ENCODE results near the gene DUOXA2. TPM values are rescaled to one million over a fixed set of nuclear protein-coding genes. Genes with fewer than 3 reads are reported as not detected.

DUOXA2 gene
- total and polyA plus RNA-seq, 2 experiments from 2014 or later = not detected

DNA sequence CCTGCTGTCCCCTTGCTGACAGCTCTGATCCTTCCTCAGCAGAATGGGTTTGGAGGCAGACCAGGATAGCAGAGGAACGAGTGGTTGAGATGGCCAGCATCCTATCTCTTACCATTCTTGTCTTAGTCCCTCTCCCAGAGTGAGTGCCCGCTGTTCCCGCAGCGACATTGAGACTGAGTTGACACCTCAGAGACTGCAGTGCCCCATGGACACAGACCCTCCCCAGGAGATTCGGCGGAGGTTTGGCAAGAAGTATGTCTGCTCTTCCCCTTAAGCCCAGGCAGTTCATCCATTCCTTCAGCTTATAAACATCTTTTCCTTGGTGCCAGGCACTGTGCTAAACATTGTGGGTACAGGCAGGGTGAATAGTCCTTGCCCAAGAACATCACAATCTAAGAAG, 36.9 kb downstream of the DUOXA2 start:
- no peaks in the 10 kb centered on the region for H3K36me3 ChIP-seq (ENCODE audit: insufficient read depth)
- no peak overlapping the region for H3K27ac ChIP-seq (ENCODE audit: low read depth)
- Mint-ChIP-seq H3K27me3 (ENCODE audit: insufficient read depth, low read depth, poor library complexity) (peaks cover 2% of the 10 kb centered on the region), H3K9me3 (no peaks in the 10 kb centered on the region), H3K27ac (no peak overlapping the region), H3K4me3 (no peak overlapping the region), H3K36me3 (ENCODE audit: low read depth) (no peaks in the 10 kb centered on the region), H3K4me1 (peaks cover 5% of the 10 kb centered on the region; the same call in 1 of the 3 replicates)
- no peaks in the 10 kb centered on the region for H3K79me2 ChIP-seq (replicated peaks; ENCODE audit: insufficient read depth)
- no peaks in the 10 kb centered on the region for H4K20me1 ChIP-seq (replicated peaks; ENCODE audit: insufficient read depth)
- DNase-seq (ENCODE audit: low spot score) = no peak
- no peak for ATAC-seq
- no peak overlapping the region for H2AFZ ChIP-seq
- no peaks in the 10 kb centered on the region for H3K4me1 ChIP-seq (ENCODE audit: insufficient read depth)
- H3K4me3 ChIP-seq = no peak overlapping the region
- H3F3A ChIP-seq (replicated peaks; ENCODE audit: low read depth) = no peaks in the 10 kb centered on the region
- H3K4me2 ChIP-seq = no peak overlapping the region
- no peaks in the 10 kb centered on the region for H3K9me2 ChIP-seq (ENCODE audit: insufficient read depth)
- TF ChIP-seq CREB1 (CRISPR knock-in tag; IDR thresholded peaks at IDR 0.05; ENCODE audit: low read depth) (no peak), ZNF114 (CRISPR knock-in tag; IDR thresholded peaks at IDR 0.05) (no peak), EZH2 (IDR thresholded peaks at IDR 0.05; ENCODE audit: low read depth, unreplicated experiment) (no peak), EZH2phosphoT487 (IDR thresholded peaks at IDR 0.05; ENCODE audit: unreplicated experiment) (no peak), ZNF331 (CRISPR knock-in tag; IDR thresholded peaks at IDR 0.05; ENCODE audit: low read depth) (no peak), JUNB (IDR thresholded peaks at IDR 0.05; ENCODE audit: unreplicated experiment) (no peak), NANOG (IDR thresholded peaks at IDR 0.05; ENCODE audit: borderline replicate concordance) (no peak), STAT1 (IDR thresholded peaks at IDR 0.05; ENCODE audit: unreplicated experiment) (no peak), POLR2AphosphoS5 (IDR thresholded peaks at IDR 0.05; ENCODE audit: low read depth) (no peak)
- TF ChIP-seq, protein P1, sequence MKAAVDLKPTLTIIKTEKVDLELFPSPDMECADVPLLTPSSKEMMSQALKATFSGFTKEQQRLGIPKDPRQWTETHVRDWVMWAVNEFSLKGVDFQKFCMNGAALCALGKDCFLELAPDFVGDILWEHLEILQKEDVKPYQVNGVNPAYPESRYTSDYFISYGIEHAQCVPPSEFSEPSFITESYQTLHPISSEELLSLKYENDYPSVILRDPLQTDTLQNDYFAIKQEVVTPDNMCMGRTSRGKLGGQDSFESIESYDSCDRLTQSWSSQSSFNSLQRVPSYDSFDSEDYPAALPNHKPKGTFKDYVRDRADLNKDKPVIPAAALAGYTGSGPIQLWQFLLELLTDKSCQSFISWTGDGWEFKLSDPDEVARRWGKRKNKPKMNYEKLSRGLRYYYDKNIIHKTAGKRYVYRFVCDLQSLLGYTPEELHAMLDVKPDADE (IDR thresholded peaks at IDR 0.05) = no peak
- TF ChIP-seq, protein P2, sequence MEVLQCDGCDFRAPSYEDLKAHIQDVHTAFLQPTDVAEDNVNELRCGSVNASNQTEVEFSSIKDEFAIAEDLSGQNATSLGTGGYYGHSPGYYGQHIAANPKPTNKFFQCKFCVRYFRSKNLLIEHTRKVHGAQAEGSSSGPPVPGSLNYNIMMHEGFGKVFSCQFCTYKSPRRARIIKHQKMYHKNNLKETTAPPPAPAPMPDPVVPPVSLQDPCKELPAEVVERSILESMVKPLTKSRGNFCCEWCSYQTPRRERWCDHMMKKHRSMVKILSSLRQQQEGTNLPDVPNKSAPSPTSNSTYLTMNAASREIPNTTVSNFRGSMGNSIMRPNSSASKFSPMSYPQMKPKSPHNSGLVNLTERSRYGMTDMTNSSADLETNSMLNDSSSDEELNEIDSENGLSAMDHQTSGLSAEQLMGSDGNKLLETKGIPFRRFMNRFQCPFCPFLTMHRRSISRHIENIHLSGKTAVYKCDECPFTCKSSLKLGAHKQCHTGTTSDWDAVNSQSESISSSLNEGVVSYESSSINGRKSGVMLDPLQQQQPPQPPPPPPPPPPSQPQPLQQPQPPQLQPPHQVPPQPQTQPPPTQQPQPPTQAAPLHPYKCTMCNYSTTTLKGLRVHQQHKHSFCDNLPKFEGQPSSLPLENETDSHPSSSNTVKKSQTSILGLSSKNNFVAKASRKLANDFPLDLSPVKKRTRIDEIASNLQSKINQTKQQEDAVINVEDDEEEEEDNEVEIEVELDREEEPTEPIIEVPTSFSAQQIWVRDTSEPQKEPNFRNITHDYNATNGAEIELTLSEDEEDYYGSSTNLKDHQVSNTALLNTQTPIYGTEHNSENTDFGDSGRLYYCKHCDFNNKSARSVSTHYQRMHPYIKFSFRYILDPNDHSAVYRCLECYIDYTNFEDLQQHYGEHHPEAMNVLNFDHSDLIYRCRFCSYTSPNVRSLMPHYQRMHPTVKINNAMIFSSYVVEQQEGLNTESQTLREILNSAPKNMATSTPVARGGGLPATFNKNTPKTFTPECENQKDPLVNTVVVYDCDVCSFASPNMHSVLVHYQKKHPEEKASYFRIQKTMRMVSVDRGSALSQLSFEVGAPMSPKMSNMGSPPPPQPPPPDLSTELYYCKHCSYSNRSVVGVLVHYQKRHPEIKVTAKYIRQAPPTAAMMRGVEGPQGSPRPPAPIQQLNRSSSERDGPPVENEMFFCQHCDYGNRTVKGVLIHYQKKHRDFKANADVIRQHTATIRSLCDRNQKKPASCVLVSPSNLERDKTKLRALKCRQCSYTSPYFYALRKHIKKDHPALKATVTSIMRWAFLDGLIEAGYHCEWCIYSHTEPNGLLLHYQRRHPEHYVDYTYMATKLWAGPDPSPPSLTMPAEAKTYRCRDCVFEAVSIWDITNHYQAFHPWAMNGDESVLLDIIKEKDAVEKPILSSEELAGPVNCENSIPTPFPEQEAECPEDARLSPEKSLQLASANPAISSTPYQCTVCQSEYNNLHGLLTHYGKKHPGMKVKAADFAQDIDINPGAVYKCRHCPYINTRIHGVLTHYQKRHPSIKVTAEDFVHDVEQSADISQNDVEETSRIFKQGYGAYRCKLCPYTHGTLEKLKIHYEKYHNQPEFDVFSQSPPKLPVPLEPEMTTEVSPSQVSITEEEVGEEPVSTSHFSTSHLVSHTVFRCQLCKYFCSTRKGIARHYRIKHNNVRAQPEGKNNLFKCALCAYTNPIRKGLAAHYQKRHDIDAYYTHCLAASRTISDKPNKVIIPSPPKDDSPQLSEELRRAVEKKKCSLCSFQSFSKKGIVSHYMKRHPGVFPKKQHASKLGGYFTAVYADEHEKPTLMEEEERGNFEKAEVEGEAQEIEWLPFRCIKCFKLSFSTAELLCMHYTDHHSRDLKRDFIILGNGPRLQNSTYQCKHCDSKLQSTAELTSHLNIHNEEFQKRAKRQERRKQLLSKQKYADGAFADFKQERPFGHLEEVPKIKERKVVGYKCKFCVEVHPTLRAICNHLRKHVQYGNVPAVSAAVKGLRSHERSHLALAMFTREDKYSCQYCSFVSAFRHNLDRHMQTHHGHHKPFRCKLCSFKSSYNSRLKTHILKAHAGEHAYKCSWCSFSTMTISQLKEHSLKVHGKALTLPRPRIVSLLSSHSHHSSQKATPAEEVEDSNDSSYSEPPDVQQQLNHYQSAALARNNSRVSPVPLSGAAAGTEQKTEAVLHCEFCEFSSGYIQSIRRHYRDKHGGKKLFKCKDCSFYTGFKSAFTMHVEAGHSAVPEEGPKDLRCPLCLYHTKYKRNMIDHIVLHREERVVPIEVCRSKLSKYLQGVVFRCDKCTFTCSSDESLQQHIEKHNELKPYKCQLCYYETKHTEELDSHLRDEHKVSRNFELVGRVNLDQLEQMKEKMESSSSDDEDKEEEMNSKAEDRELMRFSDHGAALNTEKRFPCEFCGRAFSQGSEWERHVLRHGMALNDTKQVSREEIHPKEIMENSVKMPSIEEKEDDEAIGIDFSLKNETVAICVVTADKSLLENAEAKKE (CRISPR knock-in tag; IDR thresholded peaks at IDR 0.05) = no peak
- H3K27me3 ChIP-seq (ENCODE audit: insufficient read depth) = no peaks in the 10 kb centered on the region
